ENCODE results near the gene CFAP97D1.

Gene CFAP97D1

DNA sequence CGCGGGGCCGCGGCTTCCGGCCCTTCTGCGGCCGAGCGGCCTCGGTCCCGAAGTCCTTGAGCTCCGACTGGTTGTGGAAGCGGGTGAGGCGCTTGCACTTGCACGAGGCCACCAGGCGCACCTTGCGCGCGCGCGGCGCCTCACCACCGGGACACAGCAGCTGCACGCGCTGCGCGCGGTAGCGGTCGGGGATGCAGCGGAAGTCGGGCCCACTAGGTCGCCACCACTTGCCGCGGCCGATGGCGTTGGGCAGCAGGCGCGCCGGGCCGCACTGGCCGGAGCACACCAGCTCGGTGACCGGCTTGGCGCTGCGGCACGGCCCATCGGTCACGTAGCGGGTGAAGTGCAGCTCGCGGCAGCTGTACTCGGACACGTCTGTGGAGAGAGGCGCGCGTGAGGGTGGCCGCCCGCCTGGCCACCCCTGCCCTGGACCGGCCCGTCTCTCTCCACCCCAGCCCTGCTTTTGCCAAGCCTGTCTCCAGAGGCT, 24.8 kb upstream of the CFAP97D1 start:
- H3K4me1 ChIP-seq (ENCODE audit: control insufficient read depth, low read depth, low read length), result peaks cover 11% of the 10 kb centered on the region
- no peak overlapping the region for H3K27ac ChIP-seq (ENCODE audit: low read length)
- no peak overlapping the region for H3K9ac ChIP-seq (ENCODE audit: low read length)
- H3K36me3 ChIP-seq (ENCODE audit: control insufficient read depth, low read depth, low read length), result no peaks in the 10 kb centered on the region
- H3K9me3 ChIP-seq (ENCODE audit: control insufficient read depth, low read depth, low read length), result no peaks in the 10 kb centered on the region
- H3K27me3 ChIP-seq (ENCODE audit: control insufficient read depth, insufficient read depth, low read length), result no peaks in the 10 kb centered on the region
- no peak overlapping the region for H3K4me3 ChIP-seq (ENCODE audit: low read length)

DNA sequence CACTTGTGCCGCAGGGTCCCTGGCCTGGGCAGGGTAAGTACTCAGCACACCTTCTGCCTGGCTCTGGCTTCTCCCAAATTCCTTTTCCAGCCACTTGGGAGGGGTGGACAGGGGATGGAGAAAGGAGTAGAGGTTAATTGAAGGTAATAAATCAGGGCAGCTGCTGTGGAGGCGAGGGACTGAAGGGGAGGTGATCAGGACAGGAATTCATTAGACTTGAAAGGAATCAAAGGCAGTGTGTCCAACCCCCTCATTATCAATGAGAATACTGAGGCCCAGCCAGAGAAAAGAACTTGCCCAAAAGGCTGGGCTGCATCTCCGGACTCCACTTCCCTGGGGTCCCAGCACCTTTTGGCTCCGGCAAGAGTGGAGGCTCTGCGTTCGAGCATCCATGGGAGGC, 24.0 kb upstream of the CFAP97D1 start:
- H3K9me3 ChIP-seq (ENCODE audit: control insufficient read depth, low read depth, low read length), result no peaks in the 10 kb centered on the region
- H3K27ac ChIP-seq (ENCODE audit: low read length), result no peak overlapping the region
- no peak overlapping the region for H3K9ac ChIP-seq (ENCODE audit: low read length)
- no peaks in the 10 kb centered on the region for H3K36me3 ChIP-seq (ENCODE audit: control insufficient read depth, low read depth, low read length)
- H3K4me1 ChIP-seq (ENCODE audit: control insufficient read depth, low read depth, low read length), result peaks cover 11% of the 10 kb centered on the region
- H3K4me3 ChIP-seq (ENCODE audit: low read length), result no peak overlapping the region
- H3K27me3 ChIP-seq (ENCODE audit: control insufficient read depth, insufficient read depth, low read length), result no peaks in the 10 kb centered on the region

GRCh38 chr17:43757171-43757660, 23.0 kb upstream of the CFAP97D1 start:
- Histone ChIP-seq H3K36me3 (ENCODE audit: control insufficient read depth, low read depth, low read length) (no peaks in the 10 kb centered on the region), H3K4me1 (ENCODE audit: control insufficient read depth, low read depth, low read length) (peaks cover 11% of the 10 kb centered on the region), H3K9me3 (ENCODE audit: control insufficient read depth, low read depth, low read length) (no peaks in the 10 kb centered on the region), H3K4me3 (ENCODE audit: low read length) (no peak overlapping the region), H3K27ac (ENCODE audit: low read length) (no peak overlapping the region), H3K27me3 (ENCODE audit: control insufficient read depth, insufficient read depth, low read length) (no peaks in the 10 kb centered on the region), H3K9ac (ENCODE audit: low read length) (no peak overlapping the region)

GRCh38 chr17:43758086-43758485, 22.1 kb upstream of the CFAP97D1 start:
- no peaks in the 10 kb centered on the region for H3K9me3 ChIP-seq (ENCODE audit: control insufficient read depth, low read depth, low read length)
- H3K4me1 ChIP-seq (ENCODE audit: control insufficient read depth, low read depth, low read length), result peaks cover 11% of the 10 kb centered on the region
- no peak overlapping the region for H3K27ac ChIP-seq (ENCODE audit: low read length)
- no peak overlapping the region for H3K9ac ChIP-seq (ENCODE audit: low read length)
- no peaks in the 10 kb centered on the region for H3K27me3 ChIP-seq (ENCODE audit: control insufficient read depth, insufficient read depth, low read length)
- H3K4me3 ChIP-seq (ENCODE audit: low read length), result no peak overlapping the region
- H3K36me3 ChIP-seq (ENCODE audit: control insufficient read depth, low read depth, low read length), result no peaks in the 10 kb centered on the region

GRCh38 chr17:43758497-43759174, 21.6 kb upstream of the CFAP97D1 start, which contains the start of gene SOST:
Gene SOST (minus strand): TSS chr17:43758791. CDS start chr17:43758741, 50 bp downstream.
- no peaks in the 10 kb centered on the region for H3K9me3 ChIP-seq (ENCODE audit: control insufficient read depth, low read depth, low read length)
- peaks cover 11% of the 10 kb centered on the region for H3K4me1 ChIP-seq (ENCODE audit: control insufficient read depth, low read depth, low read length)
- no peak within 1 kb of the TSS for H3K27ac ChIP-seq (ENCODE audit: low read length)
- H3K9ac ChIP-seq (ENCODE audit: low read length), result no peak within 1 kb of the TSS
- H3K27me3 ChIP-seq (ENCODE audit: control insufficient read depth, insufficient read depth, low read length), result no peaks in the 10 kb centered on the region
- H3K4me3 ChIP-seq (ENCODE audit: low read length), result no peak within 1 kb of the TSS
- no peaks in the 10 kb centered on the region for H3K36me3 ChIP-seq (ENCODE audit: control insufficient read depth, low read depth, low read length)

- Histone ChIP-seq H3K27ac (ENCODE audit: low read length) (no peak overlapping the region), H3K4me3 (ENCODE audit: low read length) (no peak overlapping the region), H3K4me1 (ENCODE audit: control insufficient read depth, low read depth, low read length) (peaks cover 11% of the 10 kb centered on the region), H3K9me3 (ENCODE audit: control insufficient read depth, low read depth, low read length) (no peaks in the 10 kb centered on the region), H3K9ac (ENCODE audit: low read length) (no peak overlapping the region), H3K27me3 (ENCODE audit: control insufficient read depth, insufficient read depth, low read length) (no peaks in the 10 kb centered on the region), H3K36me3 (ENCODE audit: control insufficient read depth, low read depth, low read length) (no peaks in the 10 kb centered on the region)
Observed at GRCh38 chr17:43759836-43760235, 20.4 kb upstream of the CFAP97D1 start.

GRCh38 chr17:43760254-43760852, 19.9 kb upstream of the CFAP97D1 start:
- peaks cover 11% of the 10 kb centered on the region for H3K4me1 ChIP-seq (ENCODE audit: control insufficient read depth, low read depth, low read length)
- no peaks in the 10 kb centered on the region for H3K9me3 ChIP-seq (ENCODE audit: control insufficient read depth, low read depth, low read length)
- H3K9ac ChIP-seq (ENCODE audit: low read length), result no peak overlapping the region
- H3K27ac ChIP-seq (ENCODE audit: low read length), result peak overlapping the region; percentile 46
- H3K27me3 ChIP-seq (ENCODE audit: control insufficient read depth, insufficient read depth, low read length), result no peaks in the 10 kb centered on the region
- no peak overlapping the region for H3K4me3 ChIP-seq (ENCODE audit: low read length)
- no peaks in the 10 kb centered on the region for H3K36me3 ChIP-seq (ENCODE audit: control insufficient read depth, low read depth, low read length)

DNA sequence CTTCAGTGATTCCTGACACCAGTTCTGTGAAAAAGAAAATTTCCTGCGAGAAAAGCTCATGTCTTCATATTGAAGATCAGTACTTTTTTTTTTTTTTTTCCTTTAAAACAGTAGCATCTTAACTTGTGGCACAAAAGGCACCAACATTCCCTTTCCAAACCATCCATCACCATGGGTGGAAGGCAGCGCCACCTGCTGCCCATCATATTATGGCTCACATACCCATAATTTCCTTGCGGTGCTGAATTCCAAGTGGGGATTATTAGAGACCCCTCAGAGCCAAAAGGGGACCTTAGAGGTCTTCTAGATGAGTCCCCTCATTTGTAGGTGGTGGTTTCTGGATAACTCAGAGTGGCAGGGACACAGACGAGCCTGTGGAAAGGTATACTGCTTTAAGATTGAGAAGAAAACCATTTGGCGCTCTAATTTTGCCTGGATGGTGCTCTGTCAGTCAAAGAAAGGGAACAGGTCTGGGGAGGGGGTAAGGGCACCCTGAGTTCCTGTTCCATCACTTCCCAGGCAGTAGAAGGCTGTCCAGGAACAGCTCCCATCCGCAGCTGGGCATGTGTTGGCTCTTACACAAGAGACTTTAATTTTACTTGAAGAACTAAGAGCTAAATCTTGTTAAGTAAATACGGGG, 13.7 kb upstream of the CFAP97D1 start:
- no peak overlapping the region for H3K27ac ChIP-seq (ENCODE audit: low read length)
- no peaks in the 10 kb centered on the region for H3K9me3 ChIP-seq (ENCODE audit: control insufficient read depth, low read depth, low read length)

GRCh38 chr17:43767053-43767712, 13.1 kb upstream of the CFAP97D1 start:
- Histone ChIP-seq H3K36me3 (ENCODE audit: control insufficient read depth, low read depth, low read length) (peaks cover 13% of the 10 kb centered on the region), H3K27me3 (ENCODE audit: control insufficient read depth, insufficient read depth, low read length) (no peaks in the 10 kb centered on the region), H3K4me1 (ENCODE audit: control insufficient read depth, low read depth, low read length) (no peaks in the 10 kb centered on the region), H3K9ac (ENCODE audit: low read length) (no peak overlapping the region), H3K4me3 (ENCODE audit: low read length) (no peak overlapping the region), H3K9me3 (ENCODE audit: control insufficient read depth, low read depth, low read length) (no peaks in the 10 kb centered on the region), H3K27ac (ENCODE audit: low read length) (no peak overlapping the region)

More for the DNA sequence above, 13.7 kb upstream of the CFAP97D1 start:
- H3K27me3 ChIP-seq (ENCODE audit: control insufficient read depth, insufficient read depth, low read length), result no peaks in the 10 kb centered on the region
- peaks cover 13% of the 10 kb centered on the region for H3K36me3 ChIP-seq (ENCODE audit: control insufficient read depth, low read depth, low read length)
- no peak overlapping the region for H3K9ac ChIP-seq (ENCODE audit: low read length)
- H3K4me3 ChIP-seq (ENCODE audit: low read length), result no peak overlapping the region
- no peaks in the 10 kb centered on the region for H3K4me1 ChIP-seq (ENCODE audit: control insufficient read depth, low read depth, low read length)

DNA sequence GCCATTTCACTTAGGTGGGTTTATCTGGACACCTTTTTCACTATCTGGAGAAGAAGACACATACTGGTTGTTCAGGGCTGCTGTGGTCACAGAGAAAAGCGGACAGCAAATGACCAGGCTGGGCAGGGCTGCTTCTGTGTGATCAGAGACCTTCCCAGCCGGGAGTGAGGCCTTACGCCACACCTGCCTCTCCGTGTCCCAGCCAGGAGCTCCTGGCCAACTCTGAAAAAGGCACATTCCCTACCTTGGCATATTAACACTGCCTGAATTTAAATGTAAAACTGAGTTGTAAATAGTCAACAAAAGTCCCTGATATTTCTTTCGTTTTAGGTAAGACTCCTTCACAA, 12.5 kb upstream of the CFAP97D1 start:
- no peak overlapping the region for H3K9ac ChIP-seq (ENCODE audit: low read length)
- no peaks in the 10 kb centered on the region for H3K27me3 ChIP-seq (ENCODE audit: control insufficient read depth, insufficient read depth, low read length)
- H3K36me3 ChIP-seq (ENCODE audit: control insufficient read depth, low read depth, low read length), result peaks cover 16% of the 10 kb centered on the region
- H3K9me3 ChIP-seq (ENCODE audit: control insufficient read depth, low read depth, low read length), result no peaks in the 10 kb centered on the region
- H3K4me1 ChIP-seq (ENCODE audit: control insufficient read depth, low read depth, low read length), result no peaks in the 10 kb centered on the region
- no peak overlapping the region for H3K4me3 ChIP-seq (ENCODE audit: low read length)
- H3K27ac ChIP-seq (ENCODE audit: low read length), result no peak overlapping the region

DNA sequence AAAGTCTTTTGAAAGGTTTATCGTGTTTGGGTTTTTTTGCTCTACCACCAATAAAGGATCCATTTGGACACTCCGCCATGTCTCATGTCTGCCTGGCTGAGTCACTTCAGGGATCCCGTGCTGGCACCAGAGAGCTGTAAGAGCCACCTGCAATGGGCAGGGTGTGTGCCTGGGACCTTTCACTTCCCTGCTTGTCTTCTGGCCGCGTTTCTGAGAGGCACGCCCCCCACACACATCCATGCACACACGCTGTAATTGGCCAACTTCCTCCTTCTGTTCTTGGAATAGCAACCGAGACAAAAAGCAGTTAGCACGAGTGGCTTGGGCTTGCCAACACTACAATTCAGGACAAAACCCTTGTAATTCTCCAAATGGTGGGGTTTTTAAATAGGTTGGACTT, 11.9 kb upstream of the CFAP97D1 start:
- Histone ChIP-seq H3K36me3 (ENCODE audit: control insufficient read depth, low read depth, low read length) (peaks cover 23% of the 10 kb centered on the region), H3K27ac (ENCODE audit: low read length) (no peak overlapping the region), H3K4me3 (ENCODE audit: low read length) (no peak overlapping the region), H3K9ac (ENCODE audit: low read length) (no peak overlapping the region), H3K9me3 (ENCODE audit: control insufficient read depth, low read depth, low read length) (no peaks in the 10 kb centered on the region), H3K27me3 (ENCODE audit: control insufficient read depth, insufficient read depth, low read length) (no peaks in the 10 kb centered on the region), H3K4me1 (ENCODE audit: control insufficient read depth, low read depth, low read length) (no peaks in the 10 kb centered on the region)
